Vagina (tissue), 2 donors: ENCODE measurements around the gene MYB. TPM values are rescaled to one million over a fixed set of nuclear protein-coding genes. Genes with fewer than 3 reads are reported as not detected.

Experiments
- DNase-seq, 2 donors: peaks; one replicate each; pipeline ENCODE4 v3.0.0-alpha.2; 2017; ENCODE audit errors: extremely low spot score in 2 of 2
- H3K27ac ChIP-seq: fragments of 200-600 bp; sonication (generic); one replicate; pipeline ENCODE4 v1.5.1; 2019
- H3K27me3 ChIP-seq: fragments of 200-600 bp; sonication (generic); one replicate; pipeline ENCODE4 v1.5.1; 2019
- H3K36me3 ChIP-seq, 2 donors: fragments of 200-600 bp; sonication (generic); one replicate each; pipeline ENCODE4 v1.5.1; 2017 to 2019
- H3K4me1 ChIP-seq: fragments of 200-600 bp; sonication (generic); one replicate; pipeline ENCODE4 v1.5.1; 2019
- H3K4me3 ChIP-seq, 2 donors: fragments of 200-600 bp; sonication (generic); 1 replicate in 1 of 2; 2 replicates in 1 of 2; pipeline ENCODE4 v1.5.1; 2016 to 2019
- H3K9me3 ChIP-seq: fragments of 200-600 bp; sonication (generic); one replicate; pipeline ENCODE4 v1.5.1; 2019
- POLR2A ChIP-seq, 2 donors: fragments of 450-650 bp; IDR thresholded peaks; one replicate each; pipeline ENCODE4 v1.6.1; 2017; ENCODE audit warnings: antibody characterized with exemption in 2 of 2, mild to moderate bottlenecking in 2 of 2, moderate library complexity in 2 of 2
- POLR2AphosphoS5 ChIP-seq, 2 donors: sonication (generic); formaldehyde crosslinking; IDR thresholded peaks; one replicate each; pipeline ENCODE4 v1.9.0; 2017; ENCODE audit warnings: antibody characterized with exemption in 2 of 2, mild to moderate bottlenecking in 2 of 2, low read depth in 1 of 2; ENCODE audit not compliant: insufficient read depth in 1 of 2
- intact Hi-C: fragments of 100-400 bp; cut with DNase I; formaldehyde crosslinking; loops from one replicate; pipeline ENCODE4 v1.15.1; 2023
- total RNA-seq: library from RNA; depleted of rRNA; stranded (reverse); fragments of >200 nt; gene quantifications from one replicate; pipeline ENCODE4 v1.2.3, GENCODE V29; 2016
- TF ChIP-seq, protein P1 (sequence below), 3 experiments: fragments of 450-650 bp in 2 of 3; fragments of 200-600 bp in 1 of 3; sonication (generic) in 1 of 3; IDR thresholded peaks; one replicate each; pipeline ENCODE4 v1.5.1; 2017 to 2019; ENCODE audit warnings: antibody characterized with exemption in 3 of 3, mild to moderate bottlenecking in 2 of 3, moderate library complexity in 2 of 3

Gene MYB
- total RNA-seq, 1 donor from 2014 or later: 2.5 TPM

DNA sequence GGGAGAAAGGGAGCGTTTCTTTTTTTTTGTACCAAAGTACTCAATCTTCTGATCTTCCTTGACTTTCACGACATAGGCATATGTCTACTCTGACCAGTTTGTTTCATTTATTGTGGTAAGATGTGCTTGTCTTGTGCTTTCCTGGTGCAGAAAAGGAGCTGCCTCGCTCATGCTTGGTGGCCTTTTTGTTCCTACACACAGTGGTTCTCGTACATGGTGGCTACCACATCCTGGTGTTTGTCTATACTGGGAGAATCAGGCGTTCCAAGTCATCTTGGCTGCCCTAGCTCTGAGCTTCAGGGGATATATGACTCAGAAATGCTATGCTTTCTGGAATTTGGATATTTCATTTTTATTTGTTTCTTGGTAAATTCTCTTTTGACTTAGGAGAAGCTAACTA lies 31.8 kb downstream of the MYB start:
- no peak overlapping the region for H3K27ac ChIP-seq
- TF ChIP-seq POLR2A (IDR thresholded peaks at IDR 0.05): no peak
- TF ChIP-seq, protein P1, sequence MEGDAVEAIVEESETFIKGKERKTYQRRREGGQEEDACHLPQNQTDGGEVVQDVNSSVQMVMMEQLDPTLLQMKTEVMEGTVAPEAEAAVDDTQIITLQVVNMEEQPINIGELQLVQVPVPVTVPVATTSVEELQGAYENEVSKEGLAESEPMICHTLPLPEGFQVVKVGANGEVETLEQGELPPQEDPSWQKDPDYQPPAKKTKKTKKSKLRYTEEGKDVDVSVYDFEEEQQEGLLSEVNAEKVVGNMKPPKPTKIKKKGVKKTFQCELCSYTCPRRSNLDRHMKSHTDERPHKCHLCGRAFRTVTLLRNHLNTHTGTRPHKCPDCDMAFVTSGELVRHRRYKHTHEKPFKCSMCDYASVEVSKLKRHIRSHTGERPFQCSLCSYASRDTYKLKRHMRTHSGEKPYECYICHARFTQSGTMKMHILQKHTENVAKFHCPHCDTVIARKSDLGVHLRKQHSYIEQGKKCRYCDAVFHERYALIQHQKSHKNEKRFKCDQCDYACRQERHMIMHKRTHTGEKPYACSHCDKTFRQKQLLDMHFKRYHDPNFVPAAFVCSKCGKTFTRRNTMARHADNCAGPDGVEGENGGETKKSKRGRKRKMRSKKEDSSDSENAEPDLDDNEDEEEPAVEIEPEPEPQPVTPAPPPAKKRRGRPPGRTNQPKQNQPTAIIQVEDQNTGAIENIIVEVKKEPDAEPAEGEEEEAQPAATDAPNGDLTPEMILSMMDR (IDR thresholded peaks at IDR 0.05): no peak
- no peak for TF ChIP-seq POLR2AphosphoS5 (IDR thresholded peaks at IDR 0.05; ENCODE audit: insufficient read depth in 1 of 2, low read depth in 1 of 2)

DNA sequence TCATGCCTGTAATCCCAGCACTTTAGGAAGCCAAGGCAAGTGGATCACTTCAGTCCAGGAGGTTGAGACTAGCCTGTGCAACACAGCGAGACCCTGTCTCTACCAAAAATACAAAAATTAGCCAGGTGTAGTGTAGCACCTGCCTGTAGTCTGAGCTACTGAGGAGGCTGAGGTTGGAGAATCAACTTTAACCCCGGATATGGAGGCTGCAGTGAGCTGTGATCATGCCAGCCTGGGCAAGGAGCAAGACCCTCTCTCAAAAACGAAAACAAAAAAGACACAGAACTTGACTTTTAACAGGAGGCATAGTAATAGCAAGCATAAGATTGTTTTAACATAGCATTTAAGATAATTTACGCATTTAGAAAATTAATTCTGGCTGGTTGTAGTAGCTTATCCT lies 32.5 kb downstream of the MYB start:
- H3K9me3 ChIP-seq: no peaks in the 10 kb centered on the region
- DNase-seq: no peak
- intact Hi-C loops: no loop called here

More for the DNA sequence above, 31.8 kb downstream of the MYB start:
- Histone ChIP-seq H3K4me3 (no peak overlapping the region), H3K27me3 (no peaks in the 10 kb centered on the region), H3K36me3 (no peaks in the 10 kb centered on the region), H3K4me1 (peaks cover 28% of the 10 kb centered on the region), H3K9me3 (no peaks in the 10 kb centered on the region)
- DNase-seq: no peak
- intact Hi-C loops: no loop called here

DNA sequence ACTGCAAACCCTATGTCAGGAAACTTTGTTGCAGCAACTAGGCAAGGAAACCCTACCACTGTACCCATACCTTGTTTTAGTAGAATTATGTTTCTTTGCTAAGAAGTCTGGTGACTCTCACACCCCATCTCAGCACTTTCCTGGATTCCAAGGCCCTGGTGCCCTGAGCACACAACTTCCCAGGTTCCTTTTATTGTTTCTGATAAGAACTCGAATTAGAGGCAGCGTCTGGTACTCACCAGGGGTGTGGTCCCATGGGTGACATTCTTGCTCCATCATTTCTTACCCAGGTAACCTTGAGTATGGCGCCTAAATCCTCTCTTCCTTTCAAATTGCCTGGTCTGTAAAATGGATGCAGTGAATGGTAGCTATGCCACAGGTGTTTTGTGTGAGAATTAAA lies 34.1 kb downstream of the MYB start:
- Histone ChIP-seq H3K36me3 (no peaks in the 10 kb centered on the region), H3K4me3 (no peak overlapping the region), H3K9me3 (no peaks in the 10 kb centered on the region), H3K27me3 (no peaks in the 10 kb centered on the region), H3K27ac (no peak overlapping the region), H3K4me1 (peaks cover 25% of the 10 kb centered on the region)
- TF ChIP-seq POLR2A (IDR thresholded peaks at IDR 0.05): no peak
- TF ChIP-seq, protein P1 (IDR thresholded peaks at IDR 0.05): no peak
- TF ChIP-seq POLR2AphosphoS5 (IDR thresholded peaks at IDR 0.05; ENCODE audit: insufficient read depth in 1 of 2, low read depth in 1 of 2): no peak
- intact Hi-C loops: no loop called here
- no peak for DNase-seq

More for the DNA sequence above, 32.5 kb downstream of the MYB start:
- TF ChIP-seq, protein P1 (IDR thresholded peaks at IDR 0.05): no peak
- TF ChIP-seq POLR2AphosphoS5 (IDR thresholded peaks at IDR 0.05; ENCODE audit: insufficient read depth in 1 of 2, low read depth in 1 of 2) (no peak), POLR2A (IDR thresholded peaks at IDR 0.05) (no peak)
- Histone ChIP-seq H3K4me1 (peaks cover 28% of the 10 kb centered on the region), H3K4me3 (no peak overlapping the region), H3K27ac (no peak overlapping the region), H3K27me3 (no peaks in the 10 kb centered on the region), H3K36me3 (no peaks in the 10 kb centered on the region)

- no peak for DNase-seq
- intact Hi-C loops: no loop called here
- Histone ChIP-seq H3K27me3 (no peaks in the 10 kb centered on the region), H3K27ac (no peak overlapping the region), H3K4me1 (peaks cover 21% of the 10 kb centered on the region), H3K36me3 (no peaks in the 10 kb centered on the region), H3K4me3 (no peak overlapping the region), H3K9me3 (no peaks in the 10 kb centered on the region)
- TF ChIP-seq POLR2AphosphoS5 (IDR thresholded peaks at IDR 0.05; ENCODE audit: insufficient read depth in 1 of 2, low read depth in 1 of 2) (no peak), POLR2A (IDR thresholded peaks at IDR 0.05) (no peak)
- TF ChIP-seq, protein P1 (IDR thresholded peaks at IDR 0.05): no peak
Observed at GRCh38 chr6:135215563-135215962, 34.5 kb downstream of the MYB start.

DNA sequence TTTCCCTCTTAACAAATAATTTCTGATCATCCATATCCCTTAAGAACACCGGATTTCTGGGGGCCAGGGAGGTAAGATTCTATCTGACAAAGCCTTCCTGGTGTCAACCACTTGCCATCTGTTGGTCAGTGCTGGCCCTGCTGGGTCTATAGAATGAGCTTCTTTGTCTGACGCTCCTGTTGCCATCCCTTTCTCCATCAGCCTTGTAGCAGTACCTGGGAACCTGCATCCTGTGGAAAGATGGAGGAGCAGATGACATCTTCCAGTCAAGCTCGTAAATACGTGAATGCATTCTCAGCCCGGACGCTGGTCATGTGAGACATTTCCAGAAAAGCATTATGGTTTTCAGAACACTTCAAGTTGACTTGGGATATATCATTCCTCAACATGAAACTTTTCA lies 36.6 kb downstream of the MYB start:
- TF ChIP-seq, protein P1 (IDR thresholded peaks at IDR 0.05): no peak
- TF ChIP-seq POLR2AphosphoS5 (IDR thresholded peaks at IDR 0.05; ENCODE audit: insufficient read depth in 1 of 2, low read depth in 1 of 2) (no peak), POLR2A (IDR thresholded peaks at IDR 0.05) (no peak)
- Histone ChIP-seq H3K27me3 (no peaks in the 10 kb centered on the region), H3K4me1 (peaks cover 4% of the 10 kb centered on the region), H3K4me3 (no peak overlapping the region), H3K36me3 (no peaks in the 10 kb centered on the region), H3K9me3 (no peaks in the 10 kb centered on the region), H3K27ac (no peak overlapping the region)
- DNase-seq: no peak
- intact Hi-C loops: no loop called here
